Daoy (cell line): Measurements from ENCODE around the gene ARMS2. TPM values are rescaled to one million over a fixed set of nuclear protein-coding genes. Genes with fewer than 3 reads are reported as not detected.

Experiments
- DNase-seq: peaks from one replicate; pipeline ENCODE4 v3.0.0-alpha.2; 2015; ENCODE audit warnings: low read depth
- total RNA-seq: library from RNA; depleted of rRNA; stranded (reverse); fragments of >200 nt; shearing (Covaris generic); gene quantifications from 2 replicates; pipeline ENCODE4 v1.2.3, GENCODE V29; 2014; rRNA removed

Gene ARMS2
- total RNA-seq: not detected in 2 replicates

GRCh38 chr10:122454603-122455080 lies at the start of gene ARMS2:
ARMS2 (plus strand) TSS chr10:122454653; CDS start chr10:122454728, 75 bp downstream.
- DNase-seq: no peak

DNA sequence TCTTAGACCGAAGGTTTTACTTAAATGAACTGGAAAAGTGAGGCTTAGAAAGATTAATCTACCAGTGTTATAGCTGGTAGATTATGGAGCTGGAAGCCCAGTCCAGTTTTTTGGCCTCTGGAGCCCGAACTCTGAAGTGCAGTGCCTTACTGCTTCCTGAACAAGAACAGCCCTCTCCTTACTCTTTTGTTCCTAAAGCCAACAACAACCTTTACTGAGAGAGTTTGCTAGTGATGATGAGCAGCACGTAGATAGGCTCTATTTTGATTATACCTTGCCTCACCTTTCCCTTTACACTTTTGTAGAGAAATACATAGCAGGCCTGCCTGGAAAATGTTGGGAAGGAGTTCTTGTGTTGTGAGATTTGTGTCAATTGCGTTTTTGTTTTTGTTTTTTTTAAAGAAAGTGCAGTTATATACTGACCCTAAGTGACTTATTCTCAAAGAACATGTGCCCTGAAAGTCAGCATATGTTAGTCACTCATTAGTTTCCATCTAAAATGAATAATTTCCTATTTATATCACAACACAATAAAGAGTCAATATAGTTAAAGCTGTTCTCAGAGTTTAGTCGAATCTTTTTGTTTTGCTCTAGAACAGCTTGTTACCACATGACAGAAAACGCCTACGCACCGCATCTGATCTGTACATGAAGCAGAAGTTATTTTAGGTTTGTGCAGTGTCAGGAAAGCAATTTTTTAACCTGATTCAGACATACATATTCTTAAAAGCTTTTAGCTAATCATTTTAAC lies 46.9 kb upstream of the ARMS2 start:
- no peak for DNase-seq

GRCh38 chr10:122413327-122413726 lies 41.1 kb upstream of the ARMS2 start:
- DNase-seq: no peak

GRCh38 chr10:122417667-122418066 lies 36.8 kb upstream of the ARMS2 start:
- peak; percentile 6 for DNase-seq

GRCh38 chr10:122419016-122419415 lies 35.4 kb upstream of the ARMS2 start:
- no peak for DNase-seq

GRCh38 chr10:122419876-122420623 lies 34.4 kb upstream of the ARMS2 start:
- no peak for DNase-seq

- no peak for DNase-seq
These were observed 33.8 kb upstream of the ARMS2 start for GRCh38 chr10:122420624-122421007.

DNA sequence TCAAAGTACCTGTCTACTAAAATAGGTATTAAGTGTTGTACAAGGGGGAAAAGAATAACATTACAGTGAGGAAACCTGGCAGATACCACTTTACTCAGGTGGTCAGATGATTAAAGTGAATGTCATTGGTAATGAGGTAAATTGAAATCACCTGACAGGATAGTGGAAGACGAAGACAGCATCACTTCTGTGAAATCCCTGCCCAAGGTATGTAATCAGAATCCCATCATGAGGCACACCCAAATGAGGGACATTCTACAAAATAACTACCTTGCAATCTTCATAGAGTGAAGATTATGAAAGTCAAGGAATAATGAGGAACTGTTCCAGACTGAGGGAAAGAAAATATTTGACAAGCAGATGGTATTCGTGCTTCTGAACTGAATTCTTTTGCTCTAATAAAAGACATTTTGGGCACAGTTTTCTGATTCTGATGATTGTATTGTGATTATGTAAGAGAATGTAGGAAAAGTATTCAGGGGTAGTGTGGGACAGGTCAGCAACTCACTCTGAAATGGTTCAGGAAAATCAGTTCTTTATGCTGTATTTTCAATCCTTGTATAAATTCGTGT lies 33.3 kb upstream of the ARMS2 start:
- DNase-seq: no peak

DNA sequence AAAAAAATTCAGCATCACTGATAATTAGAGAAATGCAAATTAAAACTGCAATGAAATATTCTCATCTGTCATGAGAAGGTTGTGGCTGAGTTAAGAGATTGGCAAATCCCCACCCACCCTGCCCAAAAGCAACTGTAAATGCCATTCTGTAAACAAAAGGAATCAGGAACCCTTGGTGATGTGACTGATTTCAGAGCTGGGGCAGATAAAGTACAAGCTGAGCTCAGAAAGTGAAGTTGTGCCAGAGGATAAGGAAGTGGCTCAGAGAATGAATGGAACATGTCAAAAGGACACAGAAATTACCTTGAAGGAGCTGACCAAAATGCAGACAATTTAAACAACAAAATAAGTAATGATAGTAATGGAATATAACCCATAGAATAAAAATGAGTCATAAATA lies 32.7 kb upstream of the ARMS2 start:
- DNase-seq: no peak

DNA sequence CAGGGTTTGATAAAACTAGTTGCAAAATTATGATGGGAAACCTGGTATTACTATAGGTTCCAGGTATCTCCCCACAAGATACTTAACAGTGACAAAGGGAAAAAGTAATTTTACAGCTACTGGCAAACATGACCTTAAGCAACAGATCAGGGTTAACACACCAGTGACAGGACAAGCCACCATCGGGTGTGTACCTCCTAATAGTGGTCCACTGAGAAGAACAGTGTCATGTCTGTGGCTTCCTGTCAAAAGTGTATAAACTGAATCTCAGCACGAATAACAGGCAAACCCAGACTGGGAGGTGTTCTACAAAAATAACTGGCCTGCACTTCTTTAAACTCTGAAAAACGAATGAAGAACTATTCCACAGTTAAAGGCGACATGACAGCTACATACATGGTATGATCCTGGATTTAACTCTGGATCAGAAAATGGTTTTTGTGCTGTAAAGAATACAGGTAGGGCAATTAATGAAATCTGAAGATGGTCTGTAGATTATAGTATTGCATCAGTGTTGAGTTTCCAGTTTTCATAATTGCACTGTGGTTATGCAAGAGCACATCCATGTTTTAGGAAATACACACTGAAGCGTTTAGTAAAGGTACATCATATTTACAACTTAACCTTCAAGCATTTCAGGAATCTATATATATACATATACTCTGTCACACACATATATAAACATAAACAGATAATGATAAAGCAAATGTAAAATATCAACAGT lies 32.0 kb upstream of the ARMS2 start:
- no peak for DNase-seq

GRCh38 chr10:122424059-122424458 lies 30.4 kb upstream of the ARMS2 start:
- no peak for DNase-seq

DNA sequence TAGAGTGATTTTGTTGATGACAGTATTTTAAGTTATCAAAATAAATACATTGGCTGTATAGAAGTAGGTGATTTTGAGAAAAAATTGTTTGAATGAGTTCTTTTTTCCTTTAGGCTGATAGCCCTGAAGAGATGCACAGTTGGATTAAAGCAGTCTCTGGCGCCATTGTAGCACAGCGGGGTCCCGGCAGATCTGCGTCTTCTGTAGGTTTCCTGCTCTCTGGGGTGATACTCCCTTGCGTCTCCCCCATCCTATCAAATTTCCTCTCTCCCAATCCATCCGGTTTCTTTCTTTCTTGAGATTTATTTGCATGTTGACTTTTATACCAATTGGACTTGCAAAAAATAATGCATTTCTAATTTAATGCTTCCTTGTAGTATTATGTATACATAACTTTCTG lies 27.6 kb upstream of the ARMS2 start:
- DNase-seq: no peak

GRCh38 chr10:122427280-122427679 lies 27.2 kb upstream of the ARMS2 start:
- DNase-seq: no peak

DNA sequence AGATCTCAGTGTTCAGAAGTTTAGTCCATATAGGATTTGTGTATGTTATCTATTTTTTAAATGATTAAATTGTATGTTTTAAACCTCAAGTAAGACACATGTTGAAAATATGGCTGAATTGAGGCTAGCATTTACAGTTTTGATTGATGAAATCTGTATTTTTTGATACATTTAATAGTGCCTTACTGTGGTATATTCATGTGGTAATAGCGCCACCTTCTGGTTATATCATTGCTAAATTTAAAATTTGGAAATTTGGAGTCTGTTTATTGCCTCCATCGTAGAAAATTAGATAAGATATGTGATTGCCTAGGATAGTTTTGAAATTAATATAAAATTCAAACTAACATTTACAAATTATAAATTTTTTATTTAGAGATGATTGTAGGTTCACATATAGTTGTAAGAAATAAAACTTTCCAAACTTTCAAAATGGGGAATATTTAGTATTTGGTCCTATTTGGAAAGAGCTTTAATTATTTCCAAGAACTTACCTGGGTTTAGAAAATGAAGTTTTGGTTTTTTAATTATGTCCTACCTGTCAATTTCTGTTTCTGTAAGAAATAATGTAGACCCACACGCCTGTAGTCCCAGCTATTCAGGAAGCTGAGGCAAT lies 19.1 kb upstream of the ARMS2 start:
- no peak for DNase-seq

DNA sequence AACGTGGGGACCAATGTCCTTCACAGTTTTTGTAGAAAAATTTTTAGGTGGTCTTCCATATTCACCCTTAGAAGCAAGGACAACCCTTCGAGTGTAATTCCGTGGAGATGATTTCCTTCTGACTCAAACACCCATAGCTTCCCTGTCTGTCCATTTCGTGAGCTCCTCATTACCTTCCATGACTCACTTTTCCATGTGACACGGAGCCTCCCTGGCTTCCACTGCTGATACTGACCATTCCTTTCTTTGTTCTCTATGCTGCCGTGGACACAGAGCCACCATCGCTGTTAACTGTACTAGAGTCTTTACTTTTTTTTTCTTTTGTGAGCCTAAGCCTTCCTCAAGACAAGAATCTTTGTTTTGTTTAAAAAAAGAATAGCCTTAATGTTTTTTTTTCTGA lies 12.5 kb upstream of the ARMS2 start:
- peak; percentile 70 for DNase-seq

- DNase-seq: no peak
These were observed 9.0 kb upstream of the ARMS2 start for GRCh38 chr10:122445469-122445868.

DNA sequence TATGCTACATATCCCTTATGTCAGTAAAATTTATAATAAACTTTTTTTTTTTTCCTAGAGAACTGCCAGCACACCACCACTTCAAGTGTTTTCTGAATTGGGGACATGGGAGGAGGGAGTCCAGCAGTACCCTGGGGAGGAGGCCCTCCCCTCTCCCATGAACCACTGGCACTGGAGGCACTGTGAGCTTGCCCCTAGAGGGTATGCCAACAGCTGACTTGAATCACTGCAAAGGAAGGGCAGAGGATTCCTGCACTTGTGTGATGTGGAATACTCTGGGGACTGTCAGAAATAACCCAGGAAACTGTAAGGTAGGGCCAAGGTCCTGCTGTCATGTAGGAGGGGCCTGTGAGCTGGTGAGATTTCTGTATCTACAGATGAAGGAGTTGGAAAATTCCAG lies 8.5 kb upstream of the ARMS2 start:
- no peak for DNase-seq

- no peak for DNase-seq
These were observed 7.6 kb upstream of the ARMS2 start for GRCh38 chr10:122446668-122447423.

- DNase-seq: no peak
These were observed 5.9 kb upstream of the ARMS2 start for GRCh38 chr10:122448600-122448999.

- no peak for DNase-seq
These were observed 5.3 kb upstream of the ARMS2 start for GRCh38 chr10:122449153-122449552.
